Activated naive CD8-positive, alpha-beta T cell treated with anti-CD3 and anti-CD28 coated beads for 36 hours (primary cell): ENCODE measurements around the gene CDH6. TPM values are rescaled to one million over a fixed set of nuclear protein-coding genes. Genes with fewer than 3 reads are reported as not detected.

Source experiments
- DNase-seq: peaks from one replicate; pipeline ENCODE4 v3.0.0; 2021
- H3K27ac Mint-ChIP-seq: one replicate; pipeline ENCODE4 v1.8.0; 2022; ENCODE audit warnings: mild to moderate bottlenecking, moderate library complexity, mixed read lengths
- H3K27me3 Mint-ChIP-seq: one replicate; pipeline ENCODE4 v1.8.0; 2022; ENCODE audit warnings: mild to moderate bottlenecking, mixed read lengths
- H3K36me3 Mint-ChIP-seq: one replicate; pipeline ENCODE4 v1.8.0; 2021; ENCODE audit warnings: mild to moderate bottlenecking, mixed read lengths
- H3K4me1 Mint-ChIP-seq: one replicate; pipeline ENCODE4 v1.8.0; 2021; ENCODE audit warnings: mixed read lengths
- H3K4me3 Mint-ChIP-seq: one replicate; pipeline ENCODE4 v1.8.0; 2022; ENCODE audit warnings: mild to moderate bottlenecking, moderate library complexity, mixed read lengths
- H3K9me3 Mint-ChIP-seq: one replicate; pipeline ENCODE4 v1.8.0; 2022; ENCODE audit warnings: mixed read lengths
- total RNA-seq, 2 experiments: library from RNA; stranded (reverse); gene quantifications; one replicate each; pipeline ENCODE4 v1.2.3, GENCODE V29; 2021

The CDH6 gene
- total RNA-seq, 2 experiments from 2014 or later, result not detected

DNA sequence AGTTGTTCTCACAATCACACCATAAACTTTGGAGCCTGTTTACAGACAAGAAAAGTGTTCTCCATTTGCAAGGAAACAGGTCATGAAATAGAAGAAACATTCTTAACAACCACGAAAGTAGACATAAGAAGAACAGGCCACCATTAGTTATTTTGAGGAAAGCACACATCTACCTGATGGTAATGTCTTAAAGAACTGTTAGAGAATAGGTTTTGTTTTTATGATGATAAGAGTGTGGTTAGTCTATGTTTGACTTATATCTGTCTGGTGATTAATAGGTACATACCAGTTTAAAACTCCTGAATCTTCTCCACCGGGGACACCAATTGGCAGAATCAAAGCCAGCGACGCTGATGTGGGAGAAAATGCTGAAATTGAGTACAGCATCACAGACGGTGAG is 108.3 kb downstream of the CDH6 start:
- H3K9me3 Mint-ChIP-seq, result peaks cover 1% of the 10 kb centered on the region
- no peak overlapping the region for H3K4me3 Mint-ChIP-seq

DNA sequence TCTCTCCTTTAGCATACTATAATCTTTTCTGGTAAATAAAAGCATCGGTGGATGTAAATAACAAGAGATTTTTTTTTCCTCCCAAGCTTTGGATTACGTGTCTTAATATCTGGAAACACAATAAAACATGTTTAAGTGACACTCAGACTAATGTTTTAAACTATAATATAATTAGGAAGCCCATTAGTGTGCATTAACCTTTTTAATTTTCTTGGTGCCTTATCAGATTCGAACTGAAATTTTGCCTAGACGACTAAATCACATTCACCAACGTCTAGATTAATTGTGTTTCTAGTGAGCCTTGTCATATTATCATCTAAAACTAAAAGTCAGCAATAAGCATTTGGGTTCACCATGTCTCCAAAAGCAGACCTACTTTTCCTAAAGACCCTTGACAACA is 110.2 kb downstream of the CDH6 start:
- Mint-ChIP-seq H3K9me3 (peaks cover 1% of the 10 kb centered on the region), H3K36me3 (no peaks in the 10 kb centered on the region), H3K27me3 (peaks cover 9% of the 10 kb centered on the region), H3K4me1 (no peaks in the 10 kb centered on the region), H3K27ac (no peak overlapping the region), H3K4me3 (no peak overlapping the region)
- no peak for DNase-seq

More for the DNA sequence above, 108.3 kb downstream of the CDH6 start:
- Mint-ChIP-seq H3K4me1 (no peaks in the 10 kb centered on the region), H3K27me3 (peaks cover 6% of the 10 kb centered on the region), H3K27ac (no peak overlapping the region), H3K36me3 (no peaks in the 10 kb centered on the region)
- no peak for DNase-seq

DNA sequence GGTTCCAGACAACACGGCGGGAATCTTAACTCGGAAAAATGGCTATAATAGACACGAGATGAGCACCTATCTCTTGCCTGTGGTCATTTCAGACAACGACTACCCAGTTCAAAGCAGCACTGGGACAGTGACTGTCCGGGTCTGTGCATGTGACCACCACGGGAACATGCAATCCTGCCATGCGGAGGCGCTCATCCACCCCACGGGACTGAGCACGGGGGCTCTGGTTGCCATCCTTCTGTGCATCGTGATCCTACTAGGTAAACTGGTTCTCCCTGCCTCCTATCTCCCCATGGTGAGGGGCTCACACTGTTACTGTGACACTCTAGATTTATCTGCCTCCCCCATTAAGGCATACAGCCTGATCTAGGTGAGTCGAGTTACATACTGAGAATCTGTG is 124.2 kb downstream of the CDH6 start:
- Mint-ChIP-seq H3K4me3 (no peak overlapping the region), H3K4me1 (no peaks in the 10 kb centered on the region), H3K27ac (no peak overlapping the region), H3K27me3 (peaks cover 5% of the 10 kb centered on the region), H3K9me3 (no peaks in the 10 kb centered on the region), H3K36me3 (no peaks in the 10 kb centered on the region)
- DNase-seq, result no peak

DNA sequence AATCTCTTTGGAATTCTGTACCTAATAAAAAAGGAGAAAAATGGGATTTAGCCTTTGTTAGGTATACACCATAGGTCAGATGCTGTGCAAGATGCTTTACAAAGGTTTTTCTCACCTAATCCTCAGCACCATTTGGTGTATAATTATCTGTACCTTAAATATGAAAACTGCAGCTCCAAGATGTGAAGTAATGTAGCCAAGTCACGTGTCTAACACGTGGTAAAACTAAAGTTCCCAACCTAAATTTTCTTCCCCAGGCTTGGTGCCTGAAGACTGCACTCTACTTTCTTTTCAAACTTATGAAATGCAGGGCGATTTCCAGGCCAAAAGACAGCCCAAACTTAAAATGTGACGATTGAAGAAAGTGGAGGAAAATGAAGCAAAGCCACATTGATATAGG is 125.8 kb downstream of the CDH6 start:
- no peaks in the 10 kb centered on the region for H3K36me3 Mint-ChIP-seq
- H3K27ac Mint-ChIP-seq, result no peak overlapping the region
- no peaks in the 10 kb centered on the region for H3K9me3 Mint-ChIP-seq
- H3K4me3 Mint-ChIP-seq, result no peak overlapping the region
- H3K4me1 Mint-ChIP-seq, result no peaks in the 10 kb centered on the region
- DNase-seq, result no peak
- H3K27me3 Mint-ChIP-seq, result peaks cover 5% of the 10 kb centered on the region

DNA sequence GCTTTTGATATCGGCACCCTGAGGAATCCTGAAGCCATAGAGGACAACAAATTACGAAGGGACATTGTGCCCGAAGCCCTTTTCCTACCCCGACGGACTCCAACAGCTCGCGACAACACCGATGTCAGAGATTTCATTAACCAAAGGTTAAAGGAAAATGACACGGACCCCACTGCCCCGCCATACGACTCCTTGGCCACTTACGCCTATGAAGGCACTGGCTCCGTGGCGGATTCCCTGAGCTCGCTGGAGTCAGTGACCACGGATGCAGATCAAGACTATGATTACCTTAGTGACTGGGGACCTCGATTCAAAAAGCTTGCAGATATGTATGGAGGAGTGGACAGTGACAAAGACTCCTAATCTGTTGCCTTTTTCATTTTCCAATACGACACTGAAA is 129.5 kb downstream of the CDH6 start:
- no peaks in the 10 kb centered on the region for H3K36me3 Mint-ChIP-seq
- H3K27me3 Mint-ChIP-seq, result peaks cover 3% of the 10 kb centered on the region
- no peak overlapping the region for H3K27ac Mint-ChIP-seq
- no peak for DNase-seq
- H3K4me1 Mint-ChIP-seq, result no peaks in the 10 kb centered on the region
- H3K4me3 Mint-ChIP-seq, result no peak overlapping the region
- H3K9me3 Mint-ChIP-seq, result no peaks in the 10 kb centered on the region

DNA sequence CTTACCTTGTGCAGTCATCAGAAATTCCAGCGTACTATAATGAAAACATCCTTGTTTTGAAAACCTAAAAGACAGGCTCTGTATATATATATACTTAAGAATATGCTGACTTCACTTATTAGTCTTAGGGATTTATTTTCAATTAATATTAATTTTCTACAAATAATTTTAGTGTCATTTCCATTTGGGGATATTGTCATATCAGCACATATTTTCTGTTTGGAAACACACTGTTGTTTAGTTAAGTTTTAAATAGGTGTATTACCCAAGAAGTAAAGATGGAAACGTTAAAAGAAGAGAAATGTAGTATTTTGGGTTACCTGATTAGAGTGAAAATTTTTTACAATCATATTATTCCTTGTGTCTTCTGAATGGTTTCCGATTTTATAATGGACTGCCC is 131.4 kb downstream of the CDH6 start:
- no peak for DNase-seq
- Mint-ChIP-seq H3K36me3 (no peaks in the 10 kb centered on the region), H3K4me3 (no peak overlapping the region), H3K27me3 (peaks cover 4% of the 10 kb centered on the region), H3K9me3 (no peaks in the 10 kb centered on the region), H3K4me1 (no peaks in the 10 kb centered on the region), H3K27ac (no peak overlapping the region)

DNA sequence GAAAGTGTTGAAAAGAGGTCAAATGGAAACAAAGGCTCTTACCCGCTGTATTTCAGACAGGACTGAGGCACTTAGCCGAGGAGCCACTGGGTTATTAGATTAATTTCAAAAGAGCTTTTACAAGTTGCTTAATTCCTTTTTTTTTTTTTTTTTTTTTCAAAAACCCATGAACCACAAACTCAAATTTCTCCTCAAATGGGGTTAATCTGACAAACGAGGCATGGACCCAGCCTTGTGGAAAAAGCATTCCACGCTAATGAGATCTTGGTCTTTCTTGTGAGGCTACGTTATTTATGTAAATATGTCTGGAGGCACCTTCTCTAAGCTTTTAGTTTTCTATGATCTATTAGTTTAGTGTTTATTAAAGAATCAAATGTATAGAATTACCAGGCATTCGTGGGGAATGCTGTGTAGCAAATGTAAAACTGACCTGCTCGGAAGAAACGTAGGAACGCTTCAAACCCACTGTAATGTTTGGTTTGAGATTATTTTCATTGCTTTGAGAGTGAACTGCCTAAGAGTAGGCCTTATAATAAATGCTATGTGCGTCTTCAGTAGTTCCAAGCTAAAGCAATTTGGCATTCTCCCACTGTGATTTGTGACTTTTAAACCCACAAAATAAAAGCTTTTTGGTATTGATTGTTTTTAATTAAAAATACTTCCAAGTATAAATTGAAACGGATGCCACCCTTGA is 134.7 kb downstream of the CDH6 start:
- no peaks in the 10 kb centered on the region for H3K4me1 Mint-ChIP-seq
- no peaks in the 10 kb centered on the region for H3K9me3 Mint-ChIP-seq
- no peak overlapping the region for H3K4me3 Mint-ChIP-seq
- H3K36me3 Mint-ChIP-seq, result no peaks in the 10 kb centered on the region
- DNase-seq, result no peak
- H3K27me3 Mint-ChIP-seq, result peaks cover 11% of the 10 kb centered on the region
- H3K27ac Mint-ChIP-seq, result no peak overlapping the region

DNA sequence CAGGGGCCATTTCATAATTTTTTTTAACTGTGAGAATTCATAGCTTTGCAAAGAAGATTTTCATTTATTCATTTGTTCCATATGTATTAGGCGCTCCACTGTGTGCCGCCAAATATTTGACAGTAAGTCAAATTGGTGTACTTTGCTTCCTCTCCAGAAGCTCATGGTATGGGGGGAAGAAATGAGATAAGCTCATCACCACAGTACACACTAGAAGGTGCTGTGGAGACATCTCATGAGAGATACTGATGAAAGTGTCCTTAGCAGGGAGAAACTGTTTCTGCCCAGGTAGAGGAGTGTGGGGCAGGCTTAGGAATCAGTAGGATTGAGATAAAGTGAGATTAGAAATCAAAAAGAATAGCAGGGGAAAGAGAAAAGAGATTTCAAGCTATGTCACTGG is 136.2 kb downstream of the CDH6 start:
- Mint-ChIP-seq H3K36me3 (no peaks in the 10 kb centered on the region), H3K9me3 (no peaks in the 10 kb centered on the region), H3K4me1 (no peaks in the 10 kb centered on the region), H3K4me3 (no peak overlapping the region), H3K27ac (no peak overlapping the region), H3K27me3 (peaks cover 15% of the 10 kb centered on the region)
- DNase-seq, result no peak

DNA sequence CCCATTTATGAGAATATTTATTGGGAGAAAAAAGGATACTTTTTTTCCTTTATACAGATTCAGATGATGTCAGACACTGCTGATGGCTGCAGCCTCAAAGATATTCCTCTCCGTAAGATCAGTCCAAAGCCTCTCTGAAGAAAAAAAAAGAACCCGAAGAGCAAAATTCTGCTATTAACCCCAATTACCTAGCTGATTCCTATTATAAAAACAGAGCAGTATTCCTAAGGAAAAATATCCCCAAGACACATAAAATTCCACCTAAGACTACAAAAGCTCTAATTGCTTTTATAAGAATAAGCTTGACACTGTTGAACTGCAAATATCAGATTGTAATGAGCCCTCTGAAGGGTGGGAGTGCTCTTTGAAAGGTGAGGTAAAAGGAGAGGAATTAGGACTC is 138.7 kb downstream of the CDH6 start:
- H3K36me3 Mint-ChIP-seq, result no peaks in the 10 kb centered on the region
- DNase-seq, result no peak
- peaks cover 15% of the 10 kb centered on the region for H3K27me3 Mint-ChIP-seq
- no peaks in the 10 kb centered on the region for H3K9me3 Mint-ChIP-seq
- H3K4me3 Mint-ChIP-seq, result no peak overlapping the region
- no peaks in the 10 kb centered on the region for H3K4me1 Mint-ChIP-seq
- no peak overlapping the region for H3K27ac Mint-ChIP-seq

DNA sequence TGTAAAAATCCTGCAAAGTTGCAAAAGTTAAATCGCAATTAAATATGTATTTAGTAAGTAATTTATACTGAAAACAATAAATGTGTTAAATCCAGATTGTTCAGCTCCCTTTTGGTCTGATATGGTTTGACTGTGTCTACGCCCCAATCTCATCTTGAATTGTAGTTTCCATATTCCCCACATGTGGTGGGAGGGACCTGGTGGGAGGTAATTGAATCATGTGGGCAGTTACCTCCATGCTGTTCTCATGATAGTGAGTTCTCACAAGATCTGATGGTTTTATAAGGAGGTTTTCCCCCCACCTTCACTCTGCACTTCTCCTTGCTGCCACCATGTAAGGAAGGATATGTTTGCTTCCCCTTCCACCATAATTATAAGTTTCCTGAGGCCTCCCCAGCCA is 140.0 kb downstream of the CDH6 start:
- Mint-ChIP-seq H3K9me3 (no peaks in the 10 kb centered on the region), H3K27me3 (peaks cover 15% of the 10 kb centered on the region), H3K36me3 (no peaks in the 10 kb centered on the region), H3K27ac (no peak overlapping the region), H3K4me1 (no peaks in the 10 kb centered on the region), H3K4me3 (no peak overlapping the region)
- no peak for DNase-seq

DNA sequence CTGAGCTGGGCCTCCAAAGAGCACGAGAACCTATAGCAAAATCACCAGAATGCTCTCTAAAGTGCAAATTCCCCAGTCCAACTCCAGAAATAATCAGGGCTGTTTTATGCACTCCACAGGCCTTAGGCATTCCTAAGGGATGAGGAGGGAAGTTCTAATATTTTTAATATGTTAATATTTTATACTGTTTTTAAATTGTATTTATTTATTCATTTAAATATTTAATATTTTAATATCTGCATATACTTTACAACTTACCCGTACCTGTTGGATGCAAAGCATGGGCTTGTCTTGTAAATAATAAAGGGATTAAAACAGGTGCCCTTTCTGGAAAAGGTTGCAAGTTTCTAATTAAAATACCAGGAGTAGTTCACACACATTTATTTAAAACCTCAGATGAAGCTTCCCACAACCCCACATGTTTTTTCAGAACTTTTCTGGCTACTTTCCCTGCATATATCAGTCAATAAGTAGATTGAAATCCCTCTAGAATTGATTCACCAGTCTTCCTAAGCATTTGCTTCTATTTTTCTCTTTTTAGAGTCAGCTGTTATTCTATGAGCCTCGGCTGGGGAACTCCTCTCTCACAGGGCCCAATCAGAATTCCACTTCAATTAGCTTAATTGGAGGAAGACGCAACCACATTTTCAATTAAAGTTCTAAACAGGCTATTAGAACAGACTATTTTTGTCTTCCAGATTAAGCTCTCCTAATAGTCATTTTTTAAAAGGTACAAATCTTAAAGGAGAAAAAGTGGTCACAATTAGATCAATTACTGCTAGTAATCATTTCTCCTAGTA is 140.8 kb downstream of the CDH6 start:
- H3K9me3 Mint-ChIP-seq, result no peaks in the 10 kb centered on the region
- H3K4me1 Mint-ChIP-seq, result no peaks in the 10 kb centered on the region
- DNase-seq, result no peak
- H3K36me3 Mint-ChIP-seq, result no peaks in the 10 kb centered on the region
- H3K27me3 Mint-ChIP-seq, result peaks cover 15% of the 10 kb centered on the region
- no peak overlapping the region for H3K4me3 Mint-ChIP-seq
- no peak overlapping the region for H3K27ac Mint-ChIP-seq

DNA sequence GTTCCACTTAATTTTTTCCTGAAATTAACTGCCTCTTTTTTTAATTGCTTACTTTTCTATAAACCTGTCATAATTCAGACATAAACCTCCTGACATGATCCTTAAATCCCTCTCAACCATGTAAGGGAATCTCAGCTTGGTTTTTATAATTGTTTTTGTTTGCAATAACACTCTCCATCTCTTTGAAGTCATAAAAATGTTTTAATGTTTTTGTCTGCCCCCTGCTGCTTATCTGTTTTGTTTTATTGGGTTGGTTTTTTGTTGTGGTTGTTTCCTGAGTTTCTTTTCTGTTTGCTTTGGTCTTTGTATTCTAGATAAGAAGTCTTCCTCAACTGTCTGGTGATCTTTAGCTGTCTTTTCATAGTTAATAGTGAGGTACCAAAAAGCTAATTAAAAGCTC is 142.0 kb downstream of the CDH6 start:
- peaks cover 9% of the 10 kb centered on the region for H3K27me3 Mint-ChIP-seq

DNA sequence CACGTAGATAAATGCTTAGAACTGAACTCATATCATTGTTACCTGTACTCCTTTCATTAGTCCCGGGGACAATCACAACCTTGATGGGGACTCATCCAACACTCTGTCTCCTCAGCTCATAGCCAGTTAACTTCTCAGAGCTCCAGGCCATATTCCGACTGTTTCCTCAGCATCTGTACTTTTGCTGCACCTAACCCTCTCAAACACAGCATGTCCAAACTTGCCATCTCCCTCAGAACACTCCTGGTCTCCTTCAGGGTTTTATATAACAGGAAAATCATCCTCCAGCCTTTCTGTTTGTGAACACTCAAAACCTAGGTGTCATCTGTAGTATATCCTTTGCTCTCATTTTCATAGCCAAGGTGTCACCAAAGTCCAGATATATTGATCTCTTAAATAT is 150.5 kb downstream of the CDH6 start:
- H3K4me1 Mint-ChIP-seq, result no peaks in the 10 kb centered on the region

More for the DNA sequence above, 142.0 kb downstream of the CDH6 start:
- Mint-ChIP-seq H3K4me3 (no peak overlapping the region), H3K4me1 (no peaks in the 10 kb centered on the region), H3K9me3 (no peaks in the 10 kb centered on the region), H3K36me3 (no peaks in the 10 kb centered on the region), H3K27ac (no peak overlapping the region)
- no peak for DNase-seq

DNA sequence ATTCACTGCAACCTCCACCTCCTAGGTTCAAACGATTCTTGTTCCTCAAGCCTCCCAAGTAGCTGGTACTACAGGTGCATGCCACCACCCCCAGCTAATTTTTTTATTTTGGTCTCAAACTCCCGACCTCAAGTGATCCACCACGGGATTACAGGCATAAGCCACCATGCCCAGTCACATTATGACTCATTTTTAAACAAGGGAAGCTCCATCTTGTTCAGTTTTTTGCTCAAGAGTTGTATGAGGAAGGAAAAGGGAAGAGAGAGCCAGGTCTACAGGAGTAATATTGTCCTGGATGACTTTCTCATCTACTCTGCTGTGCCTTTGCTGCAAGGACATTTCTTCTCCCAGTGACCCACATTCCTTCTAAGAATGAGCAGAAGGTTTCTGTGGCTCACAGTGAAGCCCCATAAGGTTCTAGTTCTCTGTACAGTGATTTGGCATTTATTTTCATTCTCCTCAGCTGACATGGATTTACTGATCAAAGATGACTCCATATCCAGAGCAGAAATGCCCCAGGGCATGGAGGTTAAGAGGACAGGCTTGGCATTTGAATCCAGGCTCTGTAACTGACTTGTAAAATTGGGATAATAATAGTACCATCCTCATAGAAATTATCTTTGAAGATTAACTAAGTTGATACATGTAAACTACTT is 153.5 kb downstream of the CDH6 start:
- Mint-ChIP-seq H3K36me3 (no peaks in the 10 kb centered on the region), H3K27me3 (peaks cover 31% of the 10 kb centered on the region), H3K27ac (no peak overlapping the region), H3K4me1 (no peaks in the 10 kb centered on the region), H3K9me3 (no peaks in the 10 kb centered on the region), H3K4me3 (no peak overlapping the region)
- DNase-seq, result no peak

More for the DNA sequence above, 150.5 kb downstream of the CDH6 start:
- no peak for DNase-seq
- H3K9me3 Mint-ChIP-seq, result no peaks in the 10 kb centered on the region
- H3K36me3 Mint-ChIP-seq, result no peaks in the 10 kb centered on the region
- peaks cover 10% of the 10 kb centered on the region for H3K27me3 Mint-ChIP-seq
- H3K27ac Mint-ChIP-seq, result no peak overlapping the region
- no peak overlapping the region for H3K4me3 Mint-ChIP-seq

DNA sequence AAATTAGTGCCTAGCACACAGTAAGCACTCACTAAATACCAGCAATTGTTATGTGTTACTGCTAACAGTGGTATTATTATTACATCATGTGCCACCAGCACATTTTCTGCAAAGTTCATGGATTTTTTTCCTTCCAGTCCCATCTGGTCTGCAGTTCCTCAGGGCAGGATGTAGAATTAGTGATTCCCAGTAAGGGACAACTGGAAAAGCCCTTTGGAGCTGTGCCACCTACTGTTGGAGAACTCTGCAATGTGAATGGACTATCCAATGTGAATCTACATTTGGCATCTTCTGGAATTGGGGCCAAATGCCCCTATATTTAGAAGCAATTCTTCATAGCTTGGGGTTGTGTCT is 154.0 kb downstream of the CDH6 start:
- Mint-ChIP-seq H3K27me3 (peaks cover 34% of the 10 kb centered on the region), H3K4me3 (no peak overlapping the region), H3K36me3 (no peaks in the 10 kb centered on the region), H3K9me3 (no peaks in the 10 kb centered on the region), H3K27ac (no peak overlapping the region), H3K4me1 (no peaks in the 10 kb centered on the region)
- DNase-seq, result no peak
